Karpas-422 (cell line): ENCODE data around the gene TSPAN9. TPM values are rescaled to one million over a fixed set of nuclear protein-coding genes. Genes with fewer than 3 reads are reported as not detected.

Experiments
- DNase-seq: peaks from one replicate; pipeline ENCODE4 v3.0.0-alpha.2; 2015
- H2AFZ ChIP-seq: fragments of 200-600 bp; sonication (generic); 2 replicates; pipeline ENCODE4 v1.6.1; 2014; ENCODE audit warnings: antibody characterized with exemption, low read length, mixed read lengths
- H3K27ac ChIP-seq: fragments of 200-600 bp; sonication (generic); 2 replicates; pipeline ENCODE4 v1.5.1; 2014; ENCODE audit warnings: mild to moderate bottlenecking, low read length, moderate library complexity
- H3K27me3 ChIP-seq: fragments of 200-600 bp; sonication (generic); 2 replicates; pipeline ENCODE4 v1.6.1; 2014; ENCODE audit warnings: low read length, mixed read lengths
- H3K36me3 ChIP-seq: fragments of 200-600 bp; sonication (generic); 2 replicates; pipeline ENCODE4 v1.6.1; 2014; ENCODE audit warnings: low read length, mixed read lengths; ENCODE audit not compliant: insufficient read depth
- H3K4me1 ChIP-seq: fragments of 200-600 bp; sonication (generic); 2 replicates; pipeline ENCODE4 v1.6.1; 2014; ENCODE audit warnings: mild to moderate bottlenecking, low read length, mixed read lengths
- H3K4me2 ChIP-seq: fragments of 200-600 bp; sonication (generic); 2 replicates; pipeline ENCODE4 v1.6.1; 2014; ENCODE audit warnings: low read length, low read depth, mild to moderate bottlenecking; ENCODE audit not compliant: poor library complexity, severe bottlenecking
- H3K4me3 ChIP-seq: fragments of 200-600 bp; sonication (generic); 2 replicates; pipeline ENCODE4 v1.5.1; 2014; ENCODE audit warnings: mild to moderate bottlenecking, antibody characterized with exemption, low read length, mixed read lengths
- H3K79me2 ChIP-seq: fragments of 200-600 bp; sonication (generic); 2 replicates; pipeline ENCODE4 v1.6.1; 2014; ENCODE audit warnings: mild to moderate bottlenecking, low read length, mixed read lengths
- H3K9ac ChIP-seq: fragments of 200-600 bp; sonication (generic); 2 replicates; pipeline ENCODE4 v1.6.0; 2014; ENCODE audit warnings: low read length
- H3K9me2 ChIP-seq: fragments of 200-600 bp; sonication (generic), shearing (Covaris generic); replicated peaks from 2 replicates; pipeline ENCODE4 v1.6.0; 2014; ENCODE audit warnings: mild to moderate bottlenecking, low read length, moderate library complexity; ENCODE audit not compliant: insufficient read depth
- H3K9me3 ChIP-seq: fragments of 300-700, 200-600 bp; sonication (generic); 2 replicates; pipeline ENCODE4 v1.6.1; 2014; ENCODE audit warnings: low read length, mixed read lengths
- H4K20me1 ChIP-seq: fragments of 200-600 bp; sonication (generic); 2 replicates; pipeline ENCODE4 v1.6.1; 2014; ENCODE audit warnings: mild to moderate bottlenecking, antibody characterized with exemption, low read length, low read depth; ENCODE audit not compliant: insufficient read depth
- total RNA-seq: library from RNA; depleted of rRNA; stranded (reverse); fragments of >200 nt; shearing (Covaris generic); gene quantifications from 2 replicates; pipeline ENCODE4 v1.2.3, GENCODE V29; 2014; ENCODE audit warnings: low replicate concordance

TSPAN9 gene
- total RNA-seq, 1 experiment from 2014 or later, result 2.0 TPM

DNA sequence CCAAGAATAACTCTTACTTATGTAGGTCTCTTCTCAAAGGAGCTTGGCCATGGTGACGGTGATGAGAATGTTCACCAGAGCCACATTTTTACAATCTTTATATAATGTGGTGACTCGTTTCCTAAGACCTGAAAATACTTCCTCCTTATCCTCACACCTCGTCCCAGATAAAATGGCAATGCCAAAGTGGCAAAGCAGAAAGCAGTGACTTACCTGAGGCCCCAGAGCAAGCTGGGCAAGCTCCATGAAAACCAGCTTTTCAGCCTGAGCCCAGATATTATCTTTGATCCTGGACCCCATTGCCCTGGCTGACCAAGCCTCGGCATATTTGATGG lies 240.3 kb downstream of the TSPAN9 start:
- H3K27ac ChIP-seq, result no peak overlapping the region
- DNase-seq, result no peak

DNA sequence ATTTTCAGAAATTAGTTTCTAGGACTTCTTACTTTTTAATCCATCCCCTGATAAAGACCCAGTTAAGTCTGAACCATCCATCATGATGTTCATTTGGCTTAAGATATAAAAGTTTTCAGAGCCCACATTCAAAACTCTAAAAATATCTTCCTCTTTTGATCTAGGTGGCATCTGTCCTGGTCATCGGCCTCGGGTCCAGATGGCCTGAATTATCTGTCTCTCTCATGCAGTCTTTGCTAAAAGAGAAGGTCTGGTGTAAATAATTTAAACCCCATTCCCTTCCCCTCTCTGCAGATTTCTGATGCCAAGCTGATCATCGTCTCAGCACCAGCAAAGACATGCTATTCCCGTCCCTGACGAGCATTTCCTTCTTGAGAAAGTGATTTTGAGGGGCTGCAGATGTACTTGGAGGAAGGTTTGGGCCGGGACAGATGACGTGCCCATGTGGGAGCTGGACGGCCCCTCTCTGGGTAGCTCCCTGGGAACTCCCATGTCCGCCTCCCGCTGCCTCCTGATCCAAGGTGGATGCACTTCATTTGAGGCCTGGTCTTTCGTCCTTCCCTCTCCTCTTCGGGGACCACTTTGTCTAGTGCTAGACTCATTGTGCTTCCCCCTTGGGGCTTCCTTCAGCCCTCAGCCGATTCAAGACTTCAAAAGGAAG lies 240.8 kb downstream of the TSPAN9 start:
- Histone ChIP-seq H3K4me2 (no peak overlapping the region), H3K9ac (no peak overlapping the region), H3K36me3 (no peaks in the 10 kb centered on the region), H3K9me2 (no peaks in the 10 kb centered on the region), H3K9me3 (no peaks in the 10 kb centered on the region), H3K79me2 (no peaks in the 10 kb centered on the region), H2AFZ (no peak overlapping the region), H3K27me3 (no peaks in the 10 kb centered on the region; the same call in 1 of the 2 replicates), H3K27ac (no peak overlapping the region), H4K20me1 (no peaks in the 10 kb centered on the region), H3K4me1 (no peaks in the 10 kb centered on the region), H3K4me3 (no peak overlapping the region)
- DNase-seq, result no peak

More for the DNA sequence above, 240.3 kb downstream of the TSPAN9 start:
- Histone ChIP-seq H3K4me2 (no peak overlapping the region), H4K20me1 (no peaks in the 10 kb centered on the region), H3K9me2 (no peaks in the 10 kb centered on the region), H3K79me2 (no peaks in the 10 kb centered on the region), H3K36me3 (no peaks in the 10 kb centered on the region), H3K9ac (no peak overlapping the region), H3K4me3 (no peak overlapping the region), H3K4me1 (no peaks in the 10 kb centered on the region), H2AFZ (no peak overlapping the region), H3K9me3 (no peaks in the 10 kb centered on the region), H3K27me3 (no peaks in the 10 kb centered on the region; the same call in 1 of the 2 replicates)

DNA sequence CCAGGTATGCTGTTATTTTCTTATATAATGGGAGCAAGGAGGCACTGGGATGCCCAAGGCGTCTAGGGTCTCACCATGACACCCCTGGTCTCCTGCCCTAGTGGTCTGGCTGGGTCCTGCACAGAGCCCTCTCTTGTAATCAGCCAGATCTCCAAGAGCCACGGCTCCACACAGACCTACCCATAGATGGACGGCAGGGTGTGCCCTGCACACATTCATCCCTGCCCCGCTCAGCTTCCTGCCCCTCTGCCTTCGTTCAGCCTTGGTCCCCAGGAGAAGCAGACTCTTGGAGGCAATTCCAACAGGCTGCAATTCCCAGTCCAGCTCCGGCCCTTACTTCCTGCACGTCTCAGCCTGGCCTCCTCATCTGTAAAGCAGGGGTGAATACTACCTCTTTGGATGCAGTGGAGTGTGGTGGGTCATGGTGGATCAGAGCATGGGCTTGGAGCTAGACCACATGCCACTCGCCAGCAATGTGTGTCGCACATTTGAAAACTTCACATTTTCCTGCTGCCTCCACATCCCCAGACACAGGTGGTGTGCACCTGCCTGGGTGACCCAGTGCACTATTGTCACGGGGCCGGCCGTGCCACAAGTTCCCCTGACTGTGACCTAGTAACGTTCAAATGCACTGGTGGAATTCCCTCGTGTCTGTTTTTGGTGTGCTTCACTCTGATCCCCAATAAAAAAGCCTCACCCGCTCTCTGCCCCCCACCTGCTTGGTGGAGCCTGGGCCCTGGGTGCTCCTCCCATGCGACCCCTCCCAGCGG lies 242.7 kb downstream of the TSPAN9 start:
- H3K4me3 ChIP-seq, result no peak overlapping the region
- H3K9me3 ChIP-seq, result no peaks in the 10 kb centered on the region
- no peak overlapping the region for H3K27ac ChIP-seq
- no peaks in the 10 kb centered on the region for H3K9me2 ChIP-seq
- no peak overlapping the region for H3K4me2 ChIP-seq
- no peaks in the 10 kb centered on the region; the same call in 1 of the 2 replicates for H3K27me3 ChIP-seq
- no peak overlapping the region for H3K9ac ChIP-seq
- H2AFZ ChIP-seq, result no peak overlapping the region
- H3K4me1 ChIP-seq, result no peaks in the 10 kb centered on the region
- peak; percentile 43 for DNase-seq
- no peaks in the 10 kb centered on the region for H3K79me2 ChIP-seq
- H3K36me3 ChIP-seq, result no peaks in the 10 kb centered on the region
- H4K20me1 ChIP-seq, result no peaks in the 10 kb centered on the region

DNA sequence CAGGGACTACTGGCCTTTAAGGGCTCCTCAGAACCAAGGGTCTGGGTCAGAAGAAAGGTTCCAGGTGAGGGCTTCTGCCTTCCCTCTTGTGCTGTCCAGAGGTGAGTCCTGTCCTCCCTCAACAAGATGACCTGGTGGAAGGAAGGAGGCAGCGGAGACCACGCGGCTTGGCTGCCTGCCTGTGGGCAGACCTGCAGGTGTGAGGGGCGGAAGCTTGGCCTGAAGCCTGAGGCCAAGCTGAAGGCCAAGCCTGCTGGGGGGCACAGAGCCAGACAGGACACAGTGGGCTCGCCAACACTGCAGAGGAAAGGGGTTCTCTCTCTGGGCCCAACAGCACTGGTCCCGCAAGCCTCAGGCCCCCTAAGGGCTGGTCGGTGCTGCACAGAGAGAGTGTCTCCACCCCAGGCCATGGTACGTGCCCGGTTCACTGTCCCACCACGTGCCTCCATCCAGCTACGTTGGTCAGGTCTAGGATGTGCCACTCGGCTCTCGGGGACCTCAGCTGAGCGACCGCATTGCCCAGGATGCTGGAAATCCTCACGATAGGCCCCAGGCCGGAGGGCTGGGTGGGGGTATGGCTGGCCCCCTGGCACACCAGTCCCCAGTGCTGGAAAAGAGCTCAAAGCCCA lies 243.8 kb downstream of the TSPAN9 start:
- Histone ChIP-seq H3K9me2 (no peaks in the 10 kb centered on the region), H3K9ac (no peak overlapping the region)

DNA sequence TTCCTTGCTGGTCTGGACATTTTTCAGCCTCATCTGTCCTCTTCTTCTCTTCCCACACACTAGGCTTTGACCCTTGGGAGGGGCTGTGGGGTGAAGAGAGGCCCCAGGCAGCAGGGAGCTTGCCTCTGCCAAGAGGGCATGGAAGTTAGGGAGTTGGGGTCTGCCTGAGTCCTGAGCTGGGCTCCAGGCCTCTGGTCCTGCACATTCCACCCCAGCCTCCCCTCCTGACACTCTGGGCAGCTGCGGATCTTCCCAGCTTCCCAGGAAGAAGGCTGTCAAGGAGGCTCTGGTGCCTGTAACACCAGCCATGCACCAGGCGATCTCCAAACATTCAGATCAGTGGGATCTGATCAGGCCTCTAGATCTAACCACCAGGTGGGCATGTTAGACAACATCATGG lies 244.7 kb downstream of the TSPAN9 start:
- H3K79me2 ChIP-seq, result no peaks in the 10 kb centered on the region
- H3K9me2 ChIP-seq, result no peaks in the 10 kb centered on the region
- no peak for DNase-seq
- H3K4me3 ChIP-seq, result no peak overlapping the region
- no peak overlapping the region for H3K9ac ChIP-seq
- no peak overlapping the region for H2AFZ ChIP-seq
- no peaks in the 10 kb centered on the region; the same call in 1 of the 2 replicates for H3K27me3 ChIP-seq
- H3K4me2 ChIP-seq, result no peak overlapping the region
- no peaks in the 10 kb centered on the region for H3K9me3 ChIP-seq
- H3K4me1 ChIP-seq, result no peaks in the 10 kb centered on the region
- no peak overlapping the region for H3K27ac ChIP-seq
- no peaks in the 10 kb centered on the region for H4K20me1 ChIP-seq
- no peaks in the 10 kb centered on the region for H3K36me3 ChIP-seq

More for the DNA sequence above, 243.8 kb downstream of the TSPAN9 start:
- Histone ChIP-seq H3K27me3 (no peaks in the 10 kb centered on the region; the same call in 1 of the 2 replicates), H3K79me2 (no peaks in the 10 kb centered on the region), H4K20me1 (no peaks in the 10 kb centered on the region), H3K9me3 (no peaks in the 10 kb centered on the region), H3K27ac (no peak overlapping the region), H3K36me3 (no peaks in the 10 kb centered on the region), H3K4me2 (no peak overlapping the region), H3K4me1 (no peaks in the 10 kb centered on the region), H2AFZ (no peak overlapping the region), H3K4me3 (no peak overlapping the region)
- no peak for DNase-seq

DNA sequence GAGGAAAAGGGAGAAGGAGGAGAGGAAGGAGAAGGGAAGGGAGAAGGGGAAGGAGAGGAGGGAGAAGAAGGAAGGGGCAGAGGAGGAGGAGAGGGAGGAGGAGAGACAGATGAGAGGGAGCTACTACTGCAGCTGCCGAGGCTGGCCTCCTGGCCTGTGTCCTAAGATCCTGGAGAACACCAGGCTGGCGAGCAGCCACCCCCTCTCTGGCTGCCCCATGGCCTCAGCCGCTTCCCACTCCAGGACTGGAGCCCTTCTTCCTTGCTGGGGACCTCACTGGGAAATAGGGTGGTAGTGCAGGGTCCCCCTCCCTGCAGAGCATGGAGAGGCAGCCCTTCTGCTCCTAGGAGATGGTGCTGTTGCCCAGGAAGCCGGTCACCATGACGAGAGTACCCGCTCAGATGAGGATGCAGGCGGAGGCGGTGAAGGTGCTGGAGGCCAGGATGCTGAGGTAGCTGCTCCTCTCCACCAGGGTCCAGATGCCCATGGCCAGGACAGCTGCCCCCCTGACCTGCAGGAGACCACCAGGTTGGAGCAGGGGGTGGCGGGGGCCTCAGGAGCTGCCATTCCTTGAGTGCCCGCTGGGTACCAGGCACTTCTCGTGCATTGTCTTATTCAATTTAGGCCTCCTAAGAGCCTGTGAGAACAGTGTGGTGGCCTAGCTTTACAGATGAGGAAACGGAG lies 246.0 kb downstream of the TSPAN9 start:
- no peak overlapping the region for H2AFZ ChIP-seq
- H3K4me1 ChIP-seq, result no peaks in the 10 kb centered on the region
- H3K9me2 ChIP-seq, result no peaks in the 10 kb centered on the region
- H4K20me1 ChIP-seq, result 0 out of 2 replicates have a peak, but pooled peaks cover 4% of the 10 kb centered on the region
- no peak overlapping the region for H3K4me2 ChIP-seq
- no peaks in the 10 kb centered on the region for H3K9me3 ChIP-seq
- no peaks in the 10 kb centered on the region for H3K36me3 ChIP-seq
- DNase-seq, result no peak
- no peaks in the 10 kb centered on the region for H3K79me2 ChIP-seq
- no peak overlapping the region for H3K4me3 ChIP-seq
- no peak overlapping the region for H3K27ac ChIP-seq
- H3K27me3 ChIP-seq, result no peaks in the 10 kb centered on the region
- no peak overlapping the region for H3K9ac ChIP-seq

DNA sequence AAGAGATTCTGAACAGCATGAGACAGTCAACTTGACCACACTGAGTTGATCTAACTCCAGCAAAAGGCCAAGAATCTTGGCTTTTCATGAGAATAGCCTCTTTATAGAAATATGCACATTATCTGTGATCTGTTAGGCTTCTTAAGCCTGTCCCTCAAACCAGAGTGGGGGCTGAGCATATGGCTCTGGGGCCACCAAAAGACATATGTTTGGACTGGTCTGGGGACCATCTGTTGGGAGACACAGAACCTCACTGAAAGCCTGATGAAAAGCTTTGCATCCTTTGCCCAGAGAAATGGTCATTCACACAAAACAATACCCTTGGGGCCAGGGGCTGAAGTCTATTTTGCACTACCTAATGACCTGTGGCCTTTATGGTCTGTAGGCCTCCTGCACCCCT lies 248.6 kb downstream of the TSPAN9 start:
- Histone ChIP-seq H3K4me3 (no peak overlapping the region), H3K79me2 (no peaks in the 10 kb centered on the region)
- no peak for DNase-seq

More for the DNA sequence above, 248.6 kb downstream of the TSPAN9 start:
- Histone ChIP-seq H3K27me3 (no peaks in the 10 kb centered on the region), H3K9me3 (no peaks in the 10 kb centered on the region), H3K36me3 (no peaks in the 10 kb centered on the region), H3K27ac (no peak overlapping the region), H3K4me2 (no peak overlapping the region), H2AFZ (no peak overlapping the region), H3K9ac (no peak overlapping the region), H3K4me1 (no peaks in the 10 kb centered on the region), H4K20me1 (0 out of 2 replicates have a peak, but pooled peaks cover 5% of the 10 kb centered on the region), H3K9me2 (no peaks in the 10 kb centered on the region)
